Left lung (tissue), 10 donors: ENCODE measurements around the gene NFIL3. TPM values are rescaled to one million over a fixed set of nuclear protein-coding genes. Genes with fewer than 3 reads are reported as not detected.

ENCODE experiments used
- ATAC-seq: fragments of 200-7000 bp; cut with Tn5 transposase; one replicate; pipeline ENCODE4 v1.9.1; 2020; ENCODE audit warnings: moderate library complexity
- DNase-seq, 4 donors: peaks; one replicate each; pipeline ENCODE4 v3.0.0-alpha.2; 2013 to 2020
- H3K27ac ChIP-seq, 2 donors: fragments of 200-600 bp; sonication (generic) in 1 of 2; one replicate each; pipeline versions ENCODE4 v1.5.0 to v1.8.0; 2020 to 2021
- H3K27me3 ChIP-seq, 2 donors: fragments of 200-600 bp; sonication (generic) in 1 of 2; one replicate each; pipeline versions ENCODE4 v1.5.0 to v1.8.0; 2020 to 2021
- H3K36me3 ChIP-seq, 2 donors: fragments of 200-600 bp; sonication (generic) in 1 of 2; one replicate each; pipeline versions ENCODE4 v1.5.0 to v1.8.0; 2020 to 2021
- H3K4me1 ChIP-seq, 2 donors: fragments of 200-600 bp; one replicate each; pipeline ENCODE4 v1.8.0; 2021
- H3K4me3 ChIP-seq, 2 donors: fragments of 200-600 bp; sonication (generic) in 1 of 2; one replicate each; pipeline versions ENCODE4 v1.5.0 to v1.8.0; 2020 to 2021; ENCODE audit warnings: mild to moderate bottlenecking in 1 of 2
- H3K9me3 ChIP-seq, 2 donors: fragments of 200-600 bp; sonication (generic) in 1 of 2; one replicate each; pipeline versions ENCODE4 v1.5.0 to v1.8.0; 2020 to 2021
- intact Hi-C, 2 donors: fragments of 100-400 bp; cut with DNase I; formaldehyde crosslinking; loops; one replicate each; pipeline versions ENCODE4 v1.11.2 to v1.14.2; 2022
- polyA plus RNA-seq, 6 donors: library from polyadenylated mRNA; unstranded; fragments of 120-200 nt; gene quantifications; one replicate each; pipeline ENCODE4 v1.2.1, GENCODE V29; 2013; ENCODE audit not compliant: insufficient read length in 6 of 6
- total RNA-seq, 2 donors: library from RNA; stranded (reverse); fragmentation: NEBNext Ultra II Directional; extraction: Animal tissue kit (Norgen Biotek cat#: 25700); gene quantifications; one replicate each; pipeline ENCODE4 v1.2.1, GENCODE V29; 2021
- TF ChIP-seq, protein P1 (sequence below), 2 donors: fragments of 200-600 bp; sonication (generic) in 1 of 2; IDR thresholded peaks; one replicate each; pipeline versions ENCODE4 v1.5.0 to v1.8.0; 2021; ENCODE audit warnings: antibody characterized with exemption in 2 of 2
- donor health status: DM: no; HTN: yes; CAD: no.
- donor health status: DM: no; HTN: no; CAD: no.

The NFIL3 gene
- total and polyA plus RNA-seq, 8 donors = 27.8 to 52.8 (median 44.0) TPM

DNA sequence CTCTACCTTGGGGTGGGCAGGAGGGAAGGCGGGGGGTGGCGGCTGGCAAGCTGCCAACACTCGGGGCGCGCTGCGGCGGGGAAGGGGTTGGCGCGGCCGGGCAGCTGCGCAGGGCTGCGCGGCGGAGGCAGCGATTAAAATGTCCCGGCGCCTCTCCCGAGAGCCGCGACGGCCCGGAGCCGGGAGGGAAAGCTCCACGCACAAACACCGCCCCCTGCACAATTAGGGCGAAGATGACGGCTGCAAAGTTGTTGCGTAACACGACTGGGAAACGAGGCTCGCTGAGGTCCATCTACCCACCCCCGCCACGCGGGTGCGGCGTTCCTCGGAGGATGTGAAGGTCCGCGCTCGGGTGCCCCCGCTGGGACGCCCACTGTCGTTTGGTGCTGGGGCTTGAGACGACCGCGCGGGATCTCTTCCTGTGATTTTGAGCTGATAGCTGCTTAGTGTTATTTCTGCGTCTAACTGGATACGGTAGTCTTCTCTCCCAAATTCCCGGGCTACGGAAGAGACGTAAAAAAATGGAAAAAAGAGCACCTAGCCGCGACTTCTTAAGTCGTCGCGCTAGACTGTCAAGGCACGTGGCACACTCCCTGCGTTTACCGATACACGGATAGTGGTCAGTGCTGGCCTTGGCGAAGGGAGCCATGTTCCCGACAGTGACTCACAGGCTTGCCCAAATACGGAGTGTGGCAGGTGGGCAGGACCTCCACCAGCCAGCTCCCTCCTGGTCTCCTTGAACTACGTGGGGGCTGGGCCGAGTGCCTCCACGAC lies 958 bp upstream of the NFIL3 start:
- Histone ChIP-seq H3K4me3 (peak overlapping the region; percentile 62 to 72), H3K36me3 (no peaks in the 10 kb centered on the region), H3K27ac (peak overlapping the region; percentile 98 to 99), H3K27me3 (no peaks in the 10 kb centered on the region), H3K4me1 (peaks cover 18 to 75% of the 10 kb centered on the region in 2 donors), H3K9me3 (no peaks in the 10 kb centered on the region)
- peak; percentile 66 for ATAC-seq
- intact Hi-C loops = loop anchor here in 1 of 2 donors (5.0 kb wide), 1 partner anchor 227 kb away; no protein-coding TSS in a partner anchor
- DNase-seq = peak; percentile 87 to 95 (median 92)
- TF ChIP-seq, protein P1, sequence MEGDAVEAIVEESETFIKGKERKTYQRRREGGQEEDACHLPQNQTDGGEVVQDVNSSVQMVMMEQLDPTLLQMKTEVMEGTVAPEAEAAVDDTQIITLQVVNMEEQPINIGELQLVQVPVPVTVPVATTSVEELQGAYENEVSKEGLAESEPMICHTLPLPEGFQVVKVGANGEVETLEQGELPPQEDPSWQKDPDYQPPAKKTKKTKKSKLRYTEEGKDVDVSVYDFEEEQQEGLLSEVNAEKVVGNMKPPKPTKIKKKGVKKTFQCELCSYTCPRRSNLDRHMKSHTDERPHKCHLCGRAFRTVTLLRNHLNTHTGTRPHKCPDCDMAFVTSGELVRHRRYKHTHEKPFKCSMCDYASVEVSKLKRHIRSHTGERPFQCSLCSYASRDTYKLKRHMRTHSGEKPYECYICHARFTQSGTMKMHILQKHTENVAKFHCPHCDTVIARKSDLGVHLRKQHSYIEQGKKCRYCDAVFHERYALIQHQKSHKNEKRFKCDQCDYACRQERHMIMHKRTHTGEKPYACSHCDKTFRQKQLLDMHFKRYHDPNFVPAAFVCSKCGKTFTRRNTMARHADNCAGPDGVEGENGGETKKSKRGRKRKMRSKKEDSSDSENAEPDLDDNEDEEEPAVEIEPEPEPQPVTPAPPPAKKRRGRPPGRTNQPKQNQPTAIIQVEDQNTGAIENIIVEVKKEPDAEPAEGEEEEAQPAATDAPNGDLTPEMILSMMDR (IDR thresholded peaks at IDR 0.05) = no peak

DNA sequence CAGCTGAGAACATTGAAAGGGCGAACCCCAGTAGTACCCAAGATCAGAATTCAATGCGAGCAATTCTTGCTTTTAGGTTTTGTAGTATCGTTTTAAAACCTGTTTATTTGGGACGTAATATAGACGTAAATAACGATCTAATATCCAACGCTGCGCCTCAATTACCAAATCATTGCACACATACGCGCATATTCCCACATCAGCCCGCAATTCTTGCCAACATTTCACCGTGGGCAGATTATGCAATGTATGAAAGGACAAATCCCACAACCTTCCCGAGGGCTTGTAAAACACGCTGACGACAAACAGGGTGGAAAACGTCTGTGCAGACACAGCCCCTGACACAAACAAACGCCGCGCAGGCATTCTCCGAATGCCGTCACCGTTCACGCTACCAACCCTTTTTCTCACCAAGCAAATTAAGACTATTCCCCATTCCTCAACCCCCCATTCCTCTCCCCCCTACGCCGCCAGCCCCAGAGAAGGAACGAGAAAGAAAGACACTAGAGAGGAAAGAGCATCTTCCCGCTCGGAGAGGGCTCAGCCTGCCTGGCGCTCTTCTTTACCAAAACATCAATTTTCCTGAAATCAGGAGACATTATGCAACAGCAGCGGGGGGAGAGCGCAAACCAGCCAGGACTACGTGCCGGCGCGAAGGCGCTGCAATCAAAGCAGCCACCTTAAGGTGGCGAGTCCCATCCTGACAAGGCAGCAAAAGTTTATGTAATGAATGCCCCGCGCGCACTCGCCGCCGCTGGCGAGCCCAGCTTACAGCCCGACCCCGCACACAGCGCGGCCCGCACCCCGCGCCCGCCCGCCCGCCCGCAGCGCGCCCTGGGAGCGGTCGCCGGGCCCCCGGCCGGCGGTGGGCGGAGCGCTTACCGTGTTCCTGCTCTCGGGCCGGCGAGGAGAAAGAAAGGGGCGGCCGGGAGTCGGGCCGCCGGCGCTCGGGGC lies 597 bp downstream of the NFIL3 start:
- intact Hi-C loops = no loop called here
- ATAC-seq (peak; percentile 4), DNase-seq (peak; percentile 68 to 86 (median 76))
- TF ChIP-seq, protein P1 (IDR thresholded peaks at IDR 0.05) = no peak
- Histone ChIP-seq H3K27ac (peak overlapping the region; percentile 91 to 97), H3K27me3 (no peaks in the 10 kb centered on the region), H3K4me3 (peak overlapping the region; percentile 54 to 74), H3K36me3 (no peaks in the 10 kb centered on the region), H3K9me3 (no peaks in the 10 kb centered on the region), H3K4me1 (peaks cover 25 to 75% of the 10 kb centered on the region in 2 donors)

DNA sequence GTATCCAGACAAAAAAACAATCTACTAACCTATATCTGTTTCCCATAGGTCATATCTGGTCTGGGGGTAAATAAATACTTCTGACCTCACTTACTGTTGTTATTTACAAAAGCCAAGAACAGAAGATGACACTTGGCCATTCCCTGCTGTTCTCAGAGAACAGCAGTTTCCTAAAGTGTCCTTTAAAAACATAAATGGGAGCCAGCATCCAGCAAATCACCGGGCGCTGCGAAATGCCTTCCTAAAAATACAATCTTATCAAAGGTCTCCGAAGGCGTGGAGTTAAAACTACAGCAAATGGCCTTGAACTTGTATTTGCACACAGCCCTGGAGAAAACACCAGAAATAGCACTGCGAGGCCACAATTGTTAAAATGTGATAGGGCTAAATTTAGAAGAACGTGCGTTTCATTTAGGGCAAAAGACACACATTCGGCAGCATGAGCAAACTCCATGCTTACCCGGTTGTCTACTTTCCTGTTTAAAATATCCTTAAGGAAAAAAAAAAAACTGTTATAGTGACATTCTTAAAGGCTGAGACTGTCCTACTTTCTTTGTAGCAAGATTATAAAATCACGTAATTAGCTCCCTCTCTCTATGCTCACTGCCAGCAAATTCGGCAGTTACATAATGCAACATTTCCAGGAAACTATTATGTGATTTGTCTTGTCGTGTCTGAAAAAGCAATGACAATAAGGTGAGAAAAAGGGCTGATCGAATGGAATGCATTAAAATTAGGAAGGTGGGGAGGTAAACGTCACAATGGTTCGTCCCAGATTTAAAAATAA lies 1.5 kb downstream of the NFIL3 start:
- H3K27me3 ChIP-seq = no peaks in the 10 kb centered on the region
- no peak for ATAC-seq
- TF ChIP-seq, protein P1 (IDR thresholded peaks at IDR 0.05) = no peak
- H3K4me3 ChIP-seq = peak overlapping the region; percentile 54 to 74
- peak overlapping the region; percentile 91 to 97 for H3K27ac ChIP-seq
- peaks cover 29 to 75% of the 10 kb centered on the region in 2 donors for H3K4me1 ChIP-seq
- no peaks in the 10 kb centered on the region for H3K36me3 ChIP-seq
- H3K9me3 ChIP-seq = no peaks in the 10 kb centered on the region
- DNase-seq = peak in 2 of 4 donors; percentile 70 to 71
- intact Hi-C loops = no loop called here

DNA sequence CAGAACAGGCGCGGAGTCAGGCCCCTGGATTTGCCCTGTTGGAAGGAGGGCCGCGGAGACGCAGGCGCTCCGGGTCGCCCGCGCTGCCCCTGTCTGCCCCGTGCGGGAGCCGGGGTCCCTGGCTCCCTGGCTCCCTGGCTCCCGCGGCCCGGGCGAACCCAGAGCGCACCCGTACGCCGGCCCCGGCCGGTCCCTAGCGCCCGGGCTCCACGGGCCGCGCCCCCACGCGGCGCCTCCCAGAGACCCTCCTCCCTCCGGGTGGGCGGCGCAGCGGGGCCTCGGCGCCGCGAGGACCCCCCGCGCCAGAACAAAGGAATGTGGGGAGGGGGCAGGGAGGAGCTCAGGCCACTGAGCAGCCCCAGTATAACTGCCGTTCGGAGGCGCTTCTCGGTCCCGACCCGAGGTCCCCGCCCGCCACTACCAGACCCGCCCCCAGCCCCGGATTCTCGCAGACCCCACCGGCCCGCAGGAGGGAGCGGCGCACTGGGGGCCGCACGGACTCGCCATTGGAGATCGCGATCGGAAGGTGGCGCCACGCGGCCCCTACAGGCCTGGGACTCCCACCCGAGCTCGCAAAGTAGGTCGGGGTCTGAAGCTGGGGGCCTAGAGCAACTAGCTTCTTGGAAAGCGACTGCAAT lies 2.4 kb downstream of the NFIL3 start:
- H3K4me1 ChIP-seq = peaks cover 29 to 75% of the 10 kb centered on the region in 2 donors
- TF ChIP-seq, protein P1 (IDR thresholded peaks at IDR 0.05) = no peak
- ATAC-seq (peak; percentile 2), DNase-seq (peak; percentile 47 to 86 (median 72))
- H3K9me3 ChIP-seq = no peaks in the 10 kb centered on the region
- H3K4me3 ChIP-seq = peak overlapping the region; percentile 54 to 74
- intact Hi-C loops = no loop called here
- H3K27ac ChIP-seq = peak overlapping the region; percentile 91 to 97
- no peaks in the 10 kb centered on the region for H3K27me3 ChIP-seq
- no peaks in the 10 kb centered on the region for H3K36me3 ChIP-seq
